Measurements from ENCODE around the gene EN1.

GRCh38 chr2:118832071-118832790, 15.2 kb downstream of the EN1 start:
- TF ChIP-seq CTCF (conservative IDR thresholded peaks at IDR 0.05; ENCODE audit: low read length) (no peak), EZH2phosphoT487 (IDR thresholded peaks at IDR 0.05; ENCODE audit: borderline replicate concordance, low read depth, low read length) (no peak)

Data from OCI-LY7 (cell line).